Karpas-422 (cell line): ENCODE data around the gene SLC6A4. TPM values are rescaled to one million over a fixed set of nuclear protein-coding genes. Genes with fewer than 3 reads are reported as not detected.
"Not testable (repeated sequence)": the region's sequence is repeated elsewhere in the genome, so short reads cannot be mapped to it uniquely, and the experiment has no call there.

Source experiments
- DNase-seq: peaks from one replicate; pipeline ENCODE4 v3.0.0-alpha.2; 2015
- H2AFZ ChIP-seq: fragments of 200-600 bp; sonication (generic); 2 replicates; pipeline ENCODE4 v1.6.1; 2014; ENCODE audit warnings: antibody characterized with exemption, low read length, mixed read lengths
- H3K27ac ChIP-seq: fragments of 200-600 bp; sonication (generic); 2 replicates; pipeline ENCODE4 v1.5.1; 2014; ENCODE audit warnings: mild to moderate bottlenecking, low read length, moderate library complexity
- H3K27me3 ChIP-seq: fragments of 200-600 bp; sonication (generic); 2 replicates; pipeline ENCODE4 v1.6.1; 2014; ENCODE audit warnings: low read length, mixed read lengths
- H3K36me3 ChIP-seq: fragments of 200-600 bp; sonication (generic); 2 replicates; pipeline ENCODE4 v1.6.1; 2014; ENCODE audit warnings: low read length, mixed read lengths; ENCODE audit not compliant: insufficient read depth
- H3K4me1 ChIP-seq: fragments of 200-600 bp; sonication (generic); 2 replicates; pipeline ENCODE4 v1.6.1; 2014; ENCODE audit warnings: mild to moderate bottlenecking, low read length, mixed read lengths
- H3K4me2 ChIP-seq: fragments of 200-600 bp; sonication (generic); 2 replicates; pipeline ENCODE4 v1.6.1; 2014; ENCODE audit warnings: low read length, low read depth, mild to moderate bottlenecking; ENCODE audit not compliant: poor library complexity, severe bottlenecking
- H3K4me3 ChIP-seq: fragments of 200-600 bp; sonication (generic); 2 replicates; pipeline ENCODE4 v1.5.1; 2014; ENCODE audit warnings: mild to moderate bottlenecking, antibody characterized with exemption, low read length, mixed read lengths
- H3K79me2 ChIP-seq: fragments of 200-600 bp; sonication (generic); 2 replicates; pipeline ENCODE4 v1.6.1; 2014; ENCODE audit warnings: mild to moderate bottlenecking, low read length, mixed read lengths
- H3K9ac ChIP-seq: fragments of 200-600 bp; sonication (generic); 2 replicates; pipeline ENCODE4 v1.6.0; 2014; ENCODE audit warnings: low read length
- H3K9me2 ChIP-seq: fragments of 200-600 bp; sonication (generic), shearing (Covaris generic); replicated peaks from 2 replicates; pipeline ENCODE4 v1.6.0; 2014; ENCODE audit warnings: mild to moderate bottlenecking, low read length, moderate library complexity; ENCODE audit not compliant: insufficient read depth
- H3K9me3 ChIP-seq: fragments of 300-700, 200-600 bp; sonication (generic); 2 replicates; pipeline ENCODE4 v1.6.1; 2014; ENCODE audit warnings: low read length, mixed read lengths
- H4K20me1 ChIP-seq: fragments of 200-600 bp; sonication (generic); 2 replicates; pipeline ENCODE4 v1.6.1; 2014; ENCODE audit warnings: mild to moderate bottlenecking, antibody characterized with exemption, low read length, low read depth; ENCODE audit not compliant: insufficient read depth
- small RNA-seq: library from RNA; depleted of rRNA; stranded (forward); fragments of <200 nt; gene quantifications from one replicate; pipeline ENCODE3, GENCODE V24; 2014
- total RNA-seq: library from RNA; depleted of rRNA; stranded (reverse); fragments of >200 nt; shearing (Covaris generic); gene quantifications from 2 replicates; pipeline ENCODE4 v1.2.3, GENCODE V29; 2014; ENCODE audit warnings: low replicate concordance; rRNA removed

SLC6A4 gene
- total RNA-seq, 1 experiment from 2014 or later = not detected

- Histone ChIP-seq H3K4me1 (peaks cover 16% of the 10 kb centered on the region), H3K36me3 (peaks cover 12% of the 10 kb centered on the region), H3K79me2 (peaks cover 85% of the 10 kb centered on the region)
- not testable (repeated sequence) for H3K27me3 ChIP-seq, H4K20me1 ChIP-seq, H3K9ac ChIP-seq, H3K4me2 ChIP-seq, H3K4me3 ChIP-seq, DNase-seq, H3K9me2 ChIP-seq, H2AFZ ChIP-seq, H3K9me3 ChIP-seq, H3K27ac ChIP-seq
Measured at GRCh38 chr17:30147860-30148259, 87.6 kb downstream of the SLC6A4 start.

Small RNA genes within 50 kb of the gene (small RNA-seq; reads per million reads assigned to genes)
- gene RF00154 = 246 reads per million, percentile 99 among the genes with 10 or more reads in this experiment

Other genes with a start within 250 kb of the SLC6A4 start
- gene NSRP1, start 118.9 kb downstream of the SLC6A4 start, total RNA-seq = 13.9 and 14.2 TPM in 2 replicates
- gene BLMH, start 56.2 kb upstream of the SLC6A4 start, total RNA-seq = 47.5 and 52.8 TPM in 2 replicates
- gene TMIGD1, start 98.4 kb upstream of the SLC6A4 start, total RNA-seq = not detected in 2 replicates
- 18.4 and 19.2 TPM in 2 replicates for gene CPD, start 143.2 kb upstream of the SLC6A4 start, total RNA-seq
- gene GOSR1, start 241.7 kb upstream of the SLC6A4 start, total RNA-seq = 18.6 and 31.5 TPM in 2 replicates